ENCODE results near the gene EIF5A. TPM values are rescaled to one million over a fixed set of nuclear protein-coding genes. Genes with fewer than 3 reads are reported as not detected.

EIF5A gene
- total RNA-seq, 1 experiment from 2014 or later, result 1,139 TPM

GRCh38 chr17:7262935-7263800, 44.3 kb upstream of the EIF5A start (continued):
- no peak for TF ChIP-seq ZNF274 (IDR thresholded peaks at IDR 0.05; ENCODE audit: low read depth, low read length)
- TF ChIP-seq FOSL1 (IDR thresholded peaks at IDR 0.05; ENCODE audit: low read depth), result no peak
- no peak for TF ChIP-seq ZBTB33 (IDR thresholded peaks at IDR 0.05; ENCODE audit: extremely low read depth, insufficient replicate concordance, low read length)
- no peak for TF ChIP-seq EZH2phosphoT487 (IDR thresholded peaks at IDR 0.05; ENCODE audit: borderline replicate concordance)
- no peak for TF ChIP-seq YY1 (IDR thresholded peaks at IDR 0.05; ENCODE audit: extremely low read depth, insufficient replicate concordance, low read depth, low read length)

GRCh38 chr17:7263801-7264078, 43.7 kb upstream of the EIF5A start:
- Histone ChIP-seq H3K4me3 (replicated peaks in 1 of 2; ENCODE audit: low read depth in 1 of 2, low read length in 2 of 2) (peak overlapping the region; percentile 98 to 99), H3K4me2 (ENCODE audit: low read length) (peak overlapping the region; percentile 90), H3K27ac (ENCODE audit: low read depth, low read length) (peak overlapping the region; percentile 94), H3K9ac (ENCODE audit: low read length) (peak overlapping the region; percentile 99), H3K9me3 (ENCODE audit: control insufficient read depth in 1 of 2, insufficient read depth in 1 of 2, low read depth in 1 of 2, low read length in 2 of 2) (no peaks in the 10 kb centered on the region), H3K27me3 (ENCODE audit: insufficient read depth, low read length) (no peaks in the 10 kb centered on the region), H2AFZ (ENCODE audit: low read depth, low read length, poor library complexity, severe bottlenecking) (no peak overlapping the region), H3K9me2 (ENCODE audit: insufficient read depth) (no peaks in the 10 kb centered on the region), H3K79me2 (ENCODE audit: insufficient read depth, low read length) (peaks cover 36% of the 10 kb centered on the region), H4K20me1 (ENCODE audit: insufficient read depth) (peaks cover 5% of the 10 kb centered on the region; the same call in 1 of the 2 replicates), H3K4me1 (ENCODE audit: control insufficient read depth in 1 of 2, insufficient read depth in 2 of 2, low read length in 2 of 2) (peaks cover 40 to 69% of the 10 kb centered on the region in 2 experiments), H3K36me3 (ENCODE audit: control insufficient read depth in 1 of 2, insufficient read depth in 2 of 2, low read length in 2 of 2) (peaks cover 5 to 17% of the 10 kb centered on the region in 2 experiments)
- ATAC-seq (no peak), DNase-seq (ENCODE audit: low read depth, low spot score) (no peak)
- ChIA-PET POLR2A (interaction anchor here (0.7 to 1.6 kb wide), 4 partner anchors 10 to 227 kb away, joined by 3 to 6 read pairs (median 3); partner anchors contain the start of gene SLC2A4), CTCF (interaction anchor here (1.6 to 1.8 kb wide), 2 partner anchors 33 to 43 kb away, joined by 3 to 6 read pairs; no protein-coding TSS in a partner anchor), RAD21 (ENCODE audit: low non-redundant PET in 1 of 2, low total read pairs in 2 of 2, uncharacterized antibody in 2 of 2, unreplicated experiment in 2 of 2) (interaction anchor here in 1 of 2 experiments (0.9 kb wide), 1 partner anchor 33 kb away, joined by 3 read pairs; no protein-coding TSS in a partner anchor)
- TF ChIP-seq ZFX (IDR thresholded peaks at IDR 0.05) (no peak), SIN3A (IDR thresholded peaks at IDR 0.05; ENCODE audit: low read depth) (no peak), JUND (IDR thresholded peaks at IDR 0.05) (no peak), ZNF274 (IDR thresholded peaks at IDR 0.05; ENCODE audit: low read depth, low read length) (no peak), ZBTB33 (IDR thresholded peaks at IDR 0.05; ENCODE audit: extremely low read depth, insufficient replicate concordance, low read length) (no peak), CTCF (IDR thresholded peaks at IDR 0.05 in 2 of 3, conservative IDR thresholded peaks at IDR 0.05 in 1 of 3; ENCODE audit: borderline replicate concordance in 1 of 3, insufficient read depth in 1 of 3, low read depth in 2 of 3, low read length in 2 of 3) (no peak), POLR2A (IDR thresholded peaks at IDR 0.05; ENCODE audit: borderline replicate concordance, extremely low read depth, insufficient read depth, insufficient read length) (no peak), CBX3 (IDR thresholded peaks at IDR 0.05; ENCODE audit: low read depth) (no peak), FOSL1 (IDR thresholded peaks at IDR 0.05; ENCODE audit: low read depth) (no peak), EGR1 (IDR thresholded peaks at IDR 0.05; ENCODE audit: low read depth) (no peak), CEBPB (IDR thresholded peaks at IDR 0.05; ENCODE audit: low read depth) (no peak), EZH2 (IDR thresholded peaks at IDR 0.05) (no peak)
- intact Hi-C loops (cut with micrococcal nuclease), result loop anchor here (2.0 to 10.0 kb wide), 3 partner anchors 17 to 171 kb away; partner anchors contain the start of genes FGF11, SLC2A4 and TMEM102
- no TSS peak for BruUV-seq (replicated peaks)

Data from HCT116 (cell line).